NT2/D1 (cell line): ENCODE data around the gene PRKAG2.

Source experiments
- DNase-seq: peaks from one replicate; pipeline ENCODE4 v3.0.0-alpha.2; 2011; ENCODE audit warnings: low read depth, low spot score
- H3K27me3 ChIP-seq: 2 replicates; pipeline ENCODE4 v1.6.0; 2011; ENCODE audit warnings: mild to moderate bottlenecking; ENCODE audit not compliant: insufficient read length, insufficient read depth
- H3K36me3 ChIP-seq: 2 replicates; pipeline ENCODE4 v1.6.1; 2011; ENCODE audit warnings: mild to moderate bottlenecking, low read length, mixed read lengths; ENCODE audit not compliant: insufficient read depth, insufficient read length
- H3K4me1 ChIP-seq: 2 replicates; pipeline ENCODE4 v1.5.1; 2011; ENCODE audit not compliant: insufficient read depth, insufficient read length
- H3K4me3 ChIP-seq: 2 replicates; pipeline ENCODE4 v1.5.1; 2011; ENCODE audit warnings: low read depth; ENCODE audit not compliant: insufficient read length
- H3K9ac ChIP-seq: 2 replicates; pipeline ENCODE4 v1.6.0; 2011; ENCODE audit warnings: low read depth; ENCODE audit not compliant: insufficient read length
- H3K9me3 ChIP-seq: 2 replicates; pipeline ENCODE4 v1.5.1; 2011; ENCODE audit warnings: mild to moderate bottlenecking, low read length; ENCODE audit not compliant: insufficient read depth
- SUZ12 ChIP-seq: IDR thresholded peaks from 2 replicates; pipeline ENCODE4 v1.6.1; 2011; ENCODE audit not compliant: insufficient read length, insufficient read depth; ENCODE audit errors: extremely low read depth
- YY1 ChIP-seq: IDR thresholded peaks from 2 replicates; pipeline ENCODE4 v1.6.1; 2011; ENCODE audit not compliant: insufficient read length, insufficient read depth
- ZNF274 ChIP-seq: IDR thresholded peaks from 2 replicates; pipeline ENCODE4 v1.6.1; 2011; ENCODE audit warnings: mild to moderate bottlenecking, low read depth, low read length

PRKAG2 gene

GRCh38 chr7:151871189-151871735 is 5.7 kb downstream of the PRKAG2 start:
- TF ChIP-seq ZNF274: no peak
- no peak for TF ChIP-seq YY1
- no peak for TF ChIP-seq SUZ12
- DNase-seq: no peak
- H3K4me3 ChIP-seq: no peak overlapping the region
- H3K27me3 ChIP-seq: no peaks in the 10 kb centered on the region
- no peaks in the 10 kb centered on the region for H3K36me3 ChIP-seq
- H3K4me1 ChIP-seq: peaks cover 8% of the 10 kb centered on the region
- no peak overlapping the region for H3K9ac ChIP-seq
- H3K9me3 ChIP-seq: no peaks in the 10 kb centered on the region

- H3K4me1 ChIP-seq: peaks cover 8% of the 10 kb centered on the region
- H3K36me3 ChIP-seq: no peaks in the 10 kb centered on the region
- no peak overlapping the region for H3K4me3 ChIP-seq
- H3K27me3 ChIP-seq: no peaks in the 10 kb centered on the region
- DNase-seq: no peak
- TF ChIP-seq ZNF274 (no peak), SUZ12 (no peak), YY1 (no peak)
- H3K9me3 ChIP-seq: no peaks in the 10 kb centered on the region
- no peak overlapping the region for H3K9ac ChIP-seq
These were observed 6.7 kb downstream of the PRKAG2 start for GRCh38 chr7:151869968-151870918.

GRCh38 chr7:151869455-151869854 is 7.5 kb downstream of the PRKAG2 start:
- TF ChIP-seq YY1: no peak
- H3K4me1 ChIP-seq: peaks cover 8% of the 10 kb centered on the region

GRCh38 chr7:151869109-151869428 is 7.8 kb downstream of the PRKAG2 start:
- no peak for DNase-seq
- Histone ChIP-seq H3K27me3 (no peaks in the 10 kb centered on the region), H3K4me3 (no peak overlapping the region), H3K36me3 (no peaks in the 10 kb centered on the region), H3K9me3 (no peaks in the 10 kb centered on the region), H3K9ac (no peak overlapping the region), H3K4me1 (peaks cover 8% of the 10 kb centered on the region)
- no peak for TF ChIP-seq ZNF274
- no peak for TF ChIP-seq YY1
- TF ChIP-seq SUZ12: no peak

More at GRCh38 chr7:151869455-151869854, 7.5 kb downstream of the PRKAG2 start:
- Histone ChIP-seq H3K9ac (no peak overlapping the region), H3K36me3 (no peaks in the 10 kb centered on the region), H3K27me3 (no peaks in the 10 kb centered on the region), H3K4me3 (no peak overlapping the region), H3K9me3 (no peaks in the 10 kb centered on the region)
- DNase-seq: no peak

- H3K4me1 ChIP-seq: peaks cover 8% of the 10 kb centered on the region
- no peaks in the 10 kb centered on the region for H3K27me3 ChIP-seq
- no peak overlapping the region for H3K9ac ChIP-seq
- no peaks in the 10 kb centered on the region for H3K9me3 ChIP-seq
- no peak for DNase-seq
- no peaks in the 10 kb centered on the region for H3K36me3 ChIP-seq
- TF ChIP-seq YY1 (no peak), SUZ12 (no peak), ZNF274 (no peak)
- no peak overlapping the region for H3K4me3 ChIP-seq
These were observed 8.4 kb downstream of the PRKAG2 start for GRCh38 chr7:151868396-151869108.

- no peak for DNase-seq
These were observed 9.0 kb downstream of the PRKAG2 start for GRCh38 chr7:151867912-151868311.

More at GRCh38 chr7:151867912-151868311, 9.0 kb downstream of the PRKAG2 start:
- Histone ChIP-seq H3K9me3 (no peaks in the 10 kb centered on the region), H3K36me3 (no peaks in the 10 kb centered on the region), H3K9ac (no peak overlapping the region), H3K27me3 (no peaks in the 10 kb centered on the region), H3K4me3 (no peak overlapping the region), H3K4me1 (peaks cover 8% of the 10 kb centered on the region)
- no peak for TF ChIP-seq ZNF274
- no peak for TF ChIP-seq YY1
- no peak for TF ChIP-seq SUZ12
